HG02588 (cell line): ENCODE measurements around the gene MOSPD3.
A peak's percentile ranks its signal among the peaks of the same experiment; 100 is the strongest.

Experiments
- ATAC-seq: cut with Tn5 transposase; IDR thresholded peaks from one replicate; pipeline ENCODE4 v1.9.1; 2021; ENCODE audit warnings: mild to moderate bottlenecking, moderate library complexity; ENCODE audit not compliant: unreplicated experiment

MOSPD3 gene

DNA sequence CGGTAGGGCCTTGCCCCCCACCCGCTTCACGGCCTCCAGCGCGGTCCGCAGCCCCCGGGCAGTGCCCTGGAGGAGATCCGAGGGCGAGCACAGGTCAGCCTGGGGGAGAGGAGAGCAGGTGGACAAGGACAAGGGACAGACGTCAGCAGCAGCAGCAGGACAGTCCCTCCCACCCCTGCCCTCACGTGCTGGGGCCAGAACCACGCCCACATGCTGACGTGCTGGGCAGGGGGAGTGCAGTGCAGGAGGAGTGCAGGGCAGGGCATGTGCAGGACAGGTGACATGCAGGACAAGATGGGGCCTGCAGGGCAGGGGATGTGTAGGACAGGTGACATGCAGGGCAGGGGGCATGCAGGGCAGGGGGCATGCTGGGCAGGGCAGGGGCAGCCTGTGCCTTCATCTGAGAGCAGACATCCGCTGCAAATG, 37.1 kb upstream of the MOSPD3 start:
- no peak for ATAC-seq

- no peak for ATAC-seq
Measured at GRCh38 chr7:100575746-100576383, 36.5 kb upstream of the MOSPD3 start.

DNA sequence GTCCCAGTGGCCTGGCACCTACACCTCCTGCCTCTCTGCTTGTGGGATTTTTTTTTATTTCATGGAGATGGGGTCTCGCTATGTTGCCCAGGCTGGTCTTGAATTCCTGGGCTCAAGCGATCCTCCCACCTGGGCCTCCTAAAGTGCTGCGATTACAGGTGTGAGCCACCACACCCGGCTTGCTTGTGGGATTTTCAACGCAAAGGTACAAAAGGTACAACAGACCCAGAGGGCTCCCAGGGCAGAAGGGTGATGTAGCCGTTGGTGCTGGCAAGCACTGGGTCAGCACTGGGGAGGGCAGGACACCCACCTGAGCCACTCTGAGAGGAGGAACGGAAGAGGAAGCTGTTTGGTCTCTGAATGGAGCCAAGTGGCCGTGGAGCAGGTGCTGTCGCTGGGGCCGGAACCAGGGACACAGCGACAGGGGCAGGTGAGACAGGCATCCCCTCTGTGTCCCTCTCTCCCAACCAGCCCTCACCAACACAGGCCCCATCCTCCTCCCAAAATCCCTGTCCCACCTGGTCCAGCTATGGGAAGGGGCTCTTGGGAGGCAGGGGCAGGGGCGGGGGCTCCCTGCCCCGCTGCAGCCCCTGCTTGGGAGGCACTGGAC, 35.9 kb upstream of the MOSPD3 start:
- no peak for ATAC-seq

GRCh38 chr7:100577103-100577502, 35.2 kb upstream of the MOSPD3 start:
- no peak for ATAC-seq

GRCh38 chr7:100577507-100577906, 34.8 kb upstream of the MOSPD3 start:
- no peak for ATAC-seq

DNA sequence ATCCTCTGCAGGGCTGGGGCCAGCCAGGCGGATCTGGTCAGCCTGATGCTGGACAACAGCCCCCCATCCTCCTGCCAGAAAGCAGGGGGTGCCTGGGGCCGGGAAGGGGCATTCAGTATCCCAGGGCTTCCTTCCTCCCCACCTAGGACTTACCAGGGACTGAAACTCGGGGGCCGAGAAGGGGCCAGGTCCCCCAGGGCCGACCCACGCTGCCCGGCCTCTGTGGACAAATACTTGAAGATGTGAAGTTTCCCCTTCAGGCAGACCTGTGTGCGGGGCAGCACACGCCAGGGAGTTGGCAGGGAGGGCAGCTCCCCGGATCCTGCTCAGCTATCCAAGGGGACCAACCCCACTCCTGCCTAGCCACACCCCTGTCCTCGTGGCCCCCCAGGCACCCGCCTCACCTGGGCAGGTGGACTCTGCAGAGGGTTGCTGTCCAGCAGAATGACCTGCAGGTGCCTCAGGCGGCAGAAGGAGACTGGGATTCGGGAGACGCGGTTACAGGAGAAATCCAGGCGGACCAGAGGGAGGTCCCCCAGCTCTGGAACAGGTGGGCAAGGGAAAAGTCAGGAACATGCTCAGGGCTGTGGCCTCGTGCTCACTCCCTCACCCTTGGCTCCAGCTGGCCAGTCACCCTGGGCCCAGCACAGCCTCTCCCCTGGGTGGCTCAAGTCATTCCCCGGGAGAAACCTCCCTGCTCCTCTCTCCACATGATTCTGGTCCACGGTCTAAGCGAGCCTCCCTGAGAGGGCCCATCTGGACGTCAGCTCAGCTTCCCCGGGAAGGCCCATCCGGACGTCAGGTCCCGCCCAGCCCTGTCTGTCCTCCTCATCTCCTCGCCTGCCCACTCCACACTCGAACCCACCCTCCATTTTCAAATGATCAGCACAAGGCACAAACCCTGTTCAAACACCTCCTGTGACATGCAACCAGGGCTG, 33.8 kb upstream of the MOSPD3 start:
- ATAC-seq = no peak

GRCh38 chr7:100580466-100581283, 31.7 kb upstream of the MOSPD3 start:
- ATAC-seq = no peak

GRCh38 chr7:100582041-100582579, 30.2 kb upstream of the MOSPD3 start:
- ATAC-seq = no peak

DNA sequence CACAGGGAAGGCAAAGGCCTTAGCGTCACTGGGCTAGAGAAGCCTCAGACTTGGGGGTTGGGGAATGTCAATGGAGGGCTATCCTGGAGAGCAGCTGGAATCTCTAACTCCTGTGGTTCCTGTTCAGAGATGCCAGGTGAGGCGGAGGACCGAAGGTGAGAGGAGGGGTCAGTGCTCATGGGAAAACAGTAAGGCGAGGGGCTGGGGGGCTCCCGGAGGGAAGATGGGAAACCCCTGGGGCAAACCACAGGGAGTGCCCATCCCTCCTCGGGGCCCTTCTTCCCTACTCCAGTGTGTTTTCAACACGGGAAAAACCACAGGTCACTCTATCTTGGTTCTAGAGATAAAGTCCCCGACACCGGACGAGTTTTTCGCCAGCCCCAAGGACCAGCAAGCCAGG, 29.7 kb upstream of the MOSPD3 start:
- ATAC-seq = no peak

- ATAC-seq = no peak
Measured at GRCh38 chr7:100583132-100584053, 28.9 kb upstream of the MOSPD3 start.

- no peak for ATAC-seq
Measured at GRCh38 chr7:100584054-100584682, 28.2 kb upstream of the MOSPD3 start.

DNA sequence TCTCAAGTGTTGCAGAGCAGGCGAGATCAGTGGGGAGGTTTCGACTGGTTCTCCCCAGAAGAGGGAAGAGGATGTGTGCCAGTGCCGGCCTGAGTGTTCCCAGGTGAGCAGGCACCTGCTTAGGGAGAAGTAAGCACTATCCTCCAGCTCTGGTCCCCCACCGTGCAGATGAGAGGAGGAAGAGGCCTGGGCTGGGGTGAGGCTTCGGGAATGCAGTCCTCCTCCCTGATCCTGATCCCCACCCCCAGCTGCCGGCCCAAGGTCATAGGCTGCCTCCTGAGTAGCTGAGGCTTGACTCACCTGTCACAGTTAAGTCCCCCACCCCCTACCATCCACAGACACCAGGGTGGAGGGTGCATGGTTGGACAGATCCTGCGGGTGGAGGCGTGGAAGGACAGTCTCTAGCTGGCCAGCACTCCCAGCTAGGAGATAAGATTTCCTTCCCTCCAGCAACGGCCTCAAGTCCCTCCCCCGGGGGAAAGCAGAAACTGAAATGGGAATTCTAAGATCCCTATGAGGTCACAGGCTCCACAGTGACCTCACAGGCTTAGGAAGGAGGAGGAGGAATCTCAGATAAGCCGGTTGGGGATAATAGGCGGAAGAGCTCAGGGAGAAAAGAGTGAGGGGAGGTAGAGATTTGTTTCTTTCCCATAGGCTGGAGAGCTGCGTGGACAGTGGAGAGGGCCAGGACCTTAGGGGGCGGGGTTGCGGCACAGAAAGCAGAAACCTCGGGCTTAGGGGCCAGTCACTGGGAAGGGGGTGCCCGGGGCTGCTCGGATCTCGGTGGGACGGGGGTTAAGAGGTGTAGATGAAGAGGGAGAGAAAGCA, 27.4 kb upstream of the MOSPD3 start:
- no peak for ATAC-seq

DNA sequence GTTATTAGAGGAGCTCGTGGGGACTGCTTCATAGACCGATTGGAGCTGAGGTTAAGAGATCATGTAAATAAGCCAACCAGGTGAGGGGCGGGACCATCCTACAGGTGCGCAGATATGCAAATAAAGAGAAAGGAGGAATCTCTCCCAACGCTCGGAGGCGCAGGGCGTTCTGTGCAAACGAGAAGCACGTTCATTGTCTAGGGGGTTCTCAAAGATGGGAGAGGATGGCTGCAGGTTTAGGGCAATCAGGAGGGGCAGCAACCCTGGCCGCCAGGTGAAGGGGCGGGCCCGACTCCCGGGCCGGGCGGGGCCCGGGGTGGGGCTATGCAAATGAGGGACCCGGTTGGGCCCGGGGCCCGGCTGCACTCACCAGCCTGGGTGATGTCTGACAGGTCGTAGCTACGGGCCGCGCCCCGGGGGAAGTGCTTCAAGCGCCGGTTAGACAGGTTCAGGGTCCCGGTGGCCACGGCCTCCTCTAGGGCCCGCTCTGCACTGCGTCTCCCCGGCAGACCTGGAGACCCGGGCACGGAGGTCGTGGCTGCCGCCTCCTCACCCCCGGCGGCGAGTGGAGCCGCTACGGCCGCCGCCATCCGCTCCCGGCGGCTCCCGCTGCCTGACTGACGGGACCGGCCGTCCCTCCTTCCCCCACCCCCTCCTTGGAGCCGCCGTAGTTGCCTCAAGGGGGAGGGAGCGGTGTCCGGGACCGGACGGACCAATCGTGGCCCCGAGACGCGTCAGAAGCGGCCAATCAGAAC, 26.7 kb upstream of the MOSPD3 start, which contains the start of gene LRCH4:
LRCH4 (minus strand) TSS at position 619 of the 755 bp plus-strand sequence; CDS start at position 590, 29 bp downstream.
- ATAC-seq = peak; percentile 28

DNA sequence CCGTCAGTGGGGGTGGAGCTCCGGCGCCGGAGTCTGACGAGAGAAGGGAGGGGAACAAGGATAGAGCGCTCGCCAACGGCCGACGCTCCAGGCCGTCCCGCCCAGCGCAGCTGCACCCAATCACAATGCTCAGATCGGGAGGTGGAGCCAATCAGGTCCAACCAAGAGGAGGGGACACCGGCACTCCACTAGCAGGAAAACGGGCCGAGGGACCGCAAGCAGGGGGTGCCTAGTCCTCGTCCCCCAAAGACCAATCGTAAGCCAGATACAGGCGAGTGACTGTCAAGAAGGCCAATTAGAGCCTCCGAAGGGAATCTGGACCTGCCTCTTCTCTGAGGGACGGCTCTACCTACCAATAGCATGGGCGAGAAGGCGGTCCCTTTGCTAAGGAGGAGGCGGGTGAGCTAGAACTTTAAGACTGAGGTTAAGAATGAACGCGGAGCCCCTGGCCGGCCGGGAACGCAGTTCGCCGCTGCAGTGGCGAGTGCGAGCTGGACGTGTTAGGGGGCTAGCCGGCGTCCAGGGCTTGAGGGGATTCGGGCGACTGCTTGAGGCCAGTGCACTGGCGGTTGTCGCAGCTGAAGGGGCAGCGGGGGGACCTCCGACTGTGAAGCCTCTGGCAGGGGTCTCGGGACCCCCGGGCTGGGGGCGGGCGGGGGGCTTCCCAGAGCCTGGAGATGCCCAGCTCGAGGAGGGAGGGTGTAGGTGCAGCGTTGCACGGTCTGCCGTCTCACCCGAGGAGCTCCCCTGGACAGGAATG, 25.9 kb upstream of the MOSPD3 start, which contains the start of gene FBXO24:
FBXO24 (plus strand) TSS at position 63 of the 760 bp plus-strand sequence; CDS start at position 361, 298 bp downstream.
- ATAC-seq = peak; percentile 82

- no peak for ATAC-seq
Measured at GRCh38 chr7:100588438-100588837, 23.9 kb upstream of the MOSPD3 start.

GRCh38 chr7:100589341-100589947, 22.9 kb upstream of the MOSPD3 start:
- no peak for ATAC-seq
